OCI-LY3 (cell line): ENCODE measurements around the gene GP2.

ENCODE experiments used
- H2AFZ ChIP-seq: fragments of 200-600, 300-600 bp; shearing (Covaris generic); 2 replicates; pipeline ENCODE4 v1.6.0; 2014; ENCODE audit warnings: antibody characterized with exemption, low read depth, low read length
- H3K27ac ChIP-seq: fragments of 200-600, 300-600 bp; sonication (generic); 2 replicates; pipeline ENCODE4 v1.5.1; 2014; ENCODE audit warnings: mild to moderate bottlenecking, low read length, moderate library complexity, mixed read lengths
- H3K27me3 ChIP-seq: fragments of 200-600, 300-600 bp; sonication (generic); 2 replicates; pipeline ENCODE4 v1.6.1; 2014; ENCODE audit warnings: low read depth, low read length, mixed read lengths
- H3K36me3 ChIP-seq: fragments of 200-600, 300-600 bp; sonication (generic); replicated peaks from 2 replicates; pipeline ENCODE3; 2014; ENCODE audit warnings: low read depth, low read length, mixed read lengths
- H3K4me1 ChIP-seq: fragments of 300-600, 200-600 bp; sonication (generic); 2 replicates; pipeline ENCODE4 v1.6.1; 2014; ENCODE audit warnings: low read length, mixed read lengths
- H3K4me2 ChIP-seq: fragments of 200-600, 300-600 bp; sonication (generic); 2 replicates; pipeline ENCODE4 v1.6.1; 2014; ENCODE audit warnings: low read length, mixed read lengths
- H3K4me3 ChIP-seq: fragments of 300-600, 200-600 bp; sonication (generic); 2 replicates; pipeline ENCODE4 v1.5.1; 2014; ENCODE audit warnings: antibody characterized with exemption, mild to moderate bottlenecking, low read length, moderate library complexity
- H3K79me2 ChIP-seq: fragments of 300-600, 200-600 bp; shearing (Covaris generic); 2 replicates; pipeline ENCODE4 v1.6.1; 2014; ENCODE audit warnings: mild to moderate bottlenecking, low read length, mixed read lengths
- H3K9ac ChIP-seq: fragments of 300-600, 200-600 bp; shearing (Covaris generic); 2 replicates; pipeline ENCODE4 v1.6.0; 2014; ENCODE audit warnings: mild to moderate bottlenecking, low read length, moderate library complexity
- H3K9me3 ChIP-seq: fragments of 200-600, 300-600 bp; shearing (Covaris generic); 2 replicates; pipeline ENCODE4 v1.6.1; 2014; ENCODE audit warnings: low read length, mixed read lengths; ENCODE audit not compliant: insufficient read depth
- H4K20me1 ChIP-seq: fragments of 200-600, 300-600 bp; sonication (generic); 2 replicates; pipeline ENCODE4 v1.6.1; 2016; ENCODE audit warnings: low read length, mixed read lengths; ENCODE audit not compliant: insufficient read depth
- EZH2phosphoT487 ChIP-seq: fragments of 200-600 bp; shearing (Covaris generic); IDR thresholded peaks from 2 replicates; pipeline ENCODE4 v1.6.1; 2018; ENCODE audit warnings: antibody characterized with exemption, mixed run types, low read depth
- TF ChIP-seq, protein P1 (sequence below): fragments of 200-600, 300-600 bp; sonication (generic); IDR thresholded peaks from 2 replicates; pipeline ENCODE4 v1.5.1; 2014; ENCODE audit warnings: antibody characterized with exemption, low read length, low read depth

GP2 gene

GRCh38 chr16:20262248-20262647 lies 65.1 kb downstream of the GP2 start:
- Histone ChIP-seq H3K4me2 (no peak overlapping the region), H4K20me1 (no peaks in the 10 kb centered on the region), H3K36me3 (no peaks in the 10 kb centered on the region), H3K27ac (no peak overlapping the region), H3K9me3 (peaks cover 7% of the 10 kb centered on the region; the same call in 1 of the 2 replicates), H3K4me3 (no peak overlapping the region), H2AFZ (no peak overlapping the region), H3K4me1 (no peaks in the 10 kb centered on the region), H3K79me2 (no peaks in the 10 kb centered on the region), H3K9ac (no peak overlapping the region), H3K27me3 (peaks cover 8% of the 10 kb centered on the region)
- TF ChIP-seq, protein P1, sequence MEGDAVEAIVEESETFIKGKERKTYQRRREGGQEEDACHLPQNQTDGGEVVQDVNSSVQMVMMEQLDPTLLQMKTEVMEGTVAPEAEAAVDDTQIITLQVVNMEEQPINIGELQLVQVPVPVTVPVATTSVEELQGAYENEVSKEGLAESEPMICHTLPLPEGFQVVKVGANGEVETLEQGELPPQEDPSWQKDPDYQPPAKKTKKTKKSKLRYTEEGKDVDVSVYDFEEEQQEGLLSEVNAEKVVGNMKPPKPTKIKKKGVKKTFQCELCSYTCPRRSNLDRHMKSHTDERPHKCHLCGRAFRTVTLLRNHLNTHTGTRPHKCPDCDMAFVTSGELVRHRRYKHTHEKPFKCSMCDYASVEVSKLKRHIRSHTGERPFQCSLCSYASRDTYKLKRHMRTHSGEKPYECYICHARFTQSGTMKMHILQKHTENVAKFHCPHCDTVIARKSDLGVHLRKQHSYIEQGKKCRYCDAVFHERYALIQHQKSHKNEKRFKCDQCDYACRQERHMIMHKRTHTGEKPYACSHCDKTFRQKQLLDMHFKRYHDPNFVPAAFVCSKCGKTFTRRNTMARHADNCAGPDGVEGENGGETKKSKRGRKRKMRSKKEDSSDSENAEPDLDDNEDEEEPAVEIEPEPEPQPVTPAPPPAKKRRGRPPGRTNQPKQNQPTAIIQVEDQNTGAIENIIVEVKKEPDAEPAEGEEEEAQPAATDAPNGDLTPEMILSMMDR, result no peak

DNA sequence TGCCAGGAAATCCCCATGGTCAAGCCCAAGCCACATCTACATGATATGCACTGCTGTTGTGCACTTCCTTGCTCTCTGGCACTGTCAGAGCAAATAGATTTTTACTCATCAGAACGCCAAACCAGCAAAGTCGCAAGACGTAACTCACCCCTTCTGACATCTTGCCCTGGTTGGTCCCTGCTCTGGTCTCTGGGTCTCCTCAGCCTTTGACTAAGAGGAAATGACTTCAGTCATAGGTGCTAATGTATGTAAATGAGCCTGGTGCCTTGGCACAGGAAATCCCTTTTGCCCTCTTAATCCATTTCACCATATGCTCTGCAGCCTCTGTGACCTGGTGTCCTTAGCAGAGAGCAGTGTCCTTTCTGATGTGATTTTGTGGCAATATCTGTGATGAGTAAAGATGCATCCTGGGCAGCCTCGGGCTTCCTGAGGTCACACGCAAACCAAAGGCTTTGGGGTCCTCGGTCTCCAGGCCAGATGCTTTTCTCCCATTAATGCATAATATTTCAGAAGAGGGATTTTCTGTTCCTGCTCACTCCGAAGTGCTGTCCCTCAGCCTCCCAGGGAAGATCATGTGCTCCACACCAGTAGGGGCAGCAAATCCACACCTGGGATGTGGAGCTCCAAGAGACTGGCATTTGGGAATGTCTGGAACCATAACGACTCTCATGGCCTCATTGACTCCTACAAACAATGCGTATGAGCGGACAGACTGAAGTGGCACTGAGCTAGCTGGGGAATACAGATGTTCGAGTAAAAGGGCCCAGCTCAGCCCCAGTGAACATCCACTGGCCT lies 66.9 kb downstream of the GP2 start:
- no peak overlapping the region for H3K4me3 ChIP-seq
- H3K9me3 ChIP-seq, result peaks cover 7% of the 10 kb centered on the region; the same call in 1 of the 2 replicates
- peaks cover 7% of the 10 kb centered on the region; the same call in 1 of the 2 replicates for H3K27me3 ChIP-seq
- H3K4me2 ChIP-seq, result no peak overlapping the region
- TF ChIP-seq, protein P1, result no peak
- TF ChIP-seq EZH2phosphoT487, result no peak
- no peaks in the 10 kb centered on the region for H4K20me1 ChIP-seq
- H3K4me1 ChIP-seq, result no peaks in the 10 kb centered on the region
- H3K79me2 ChIP-seq, result no peaks in the 10 kb centered on the region
- no peak overlapping the region for H3K9ac ChIP-seq
- H3K27ac ChIP-seq, result no peak overlapping the region
- no peak overlapping the region for H2AFZ ChIP-seq
- no peaks in the 10 kb centered on the region for H3K36me3 ChIP-seq
